Ascending aorta (tissue), 2 donors: Measurements from ENCODE around the gene HTRA1. TPM values are rescaled to one million over a fixed set of nuclear protein-coding genes. Genes with fewer than 3 reads are reported as not detected.

Experiments used
- DNase-seq, 2 donors: peaks; one replicate each; pipeline ENCODE4 v3.0.0-alpha.2; 2019; ENCODE audit warnings: low spot score in 2 of 2
- H3K27ac ChIP-seq, 2 donors: fragments of 200-600 bp; sonication (generic); one replicate each; pipeline ENCODE4 v1.5.1; 2016 to 2017; ENCODE audit warnings: mild to moderate bottlenecking in 1 of 2
- H3K27me3 ChIP-seq: fragments of 200-600 bp; sonication (generic); one replicate; pipeline ENCODE4 v1.5.1; 2017
- H3K36me3 ChIP-seq, 2 donors: fragments of 200-600 bp; sonication (generic); one replicate each; pipeline ENCODE4 v1.5.1; 2016
- H3K4me1 ChIP-seq, 2 donors: fragments of 200-600 bp; sonication (generic); one replicate each; pipeline ENCODE4 v1.5.1; 2016 to 2017; ENCODE audit warnings: mild to moderate bottlenecking in 1 of 2
- H3K4me3 ChIP-seq, 2 donors: fragments of 200-600 bp; sonication (generic); one replicate each; pipeline ENCODE4 v1.5.1; 2016 to 2017; ENCODE audit warnings: mild to moderate bottlenecking in 1 of 2
- H3K9me3 ChIP-seq, 2 donors: fragments of 200-600 bp; sonication (generic); one replicate each; pipeline ENCODE4 v1.5.1; 2016
- intact Hi-C: fragments of 100-400 bp; cut with DNase I; formaldehyde crosslinking; loops from one replicate; pipeline ENCODE4 v1.15.1; 2023
- total RNA-seq: library from RNA; depleted of rRNA; stranded (reverse); fragments of >200 nt; gene quantifications from one replicate; pipeline ENCODE4 v1.1.0, GENCODE V29; 2016
- TF ChIP-seq, protein P1 (sequence below), 3 experiments: fragments of 200-600 bp in 2 of 3; fragments of 450-650 bp in 1 of 3; sonication (generic) in 2 of 3; IDR thresholded peaks; one replicate each; pipeline ENCODE4 v1.5.1; 2016 to 2019; ENCODE audit warnings: antibody characterized with exemption in 3 of 3, mild to moderate bottlenecking in 1 of 3, moderate library complexity in 1 of 3

HTRA1 gene
- total RNA-seq, 1 donor from 2014 or later, result 112 TPM

GRCh38 chr10:122454071-122454470 is 7.3 kb upstream of the HTRA1 start:
- no peaks in the 10 kb centered on the region for H3K36me3 ChIP-seq
- intact Hi-C loops, result no loop called here

GRCh38 chr10:122454603-122455080 is 6.7 kb upstream of the HTRA1 start, which contains the start of gene ARMS2:
ARMS2 (plus strand) TSS chr10:122454653; CDS start chr10:122454728, 75 bp downstream.
- intact Hi-C loops, result no loop called here

More at GRCh38 chr10:122454071-122454470, 7.3 kb upstream of the HTRA1 start:
- TF ChIP-seq, protein P1, sequence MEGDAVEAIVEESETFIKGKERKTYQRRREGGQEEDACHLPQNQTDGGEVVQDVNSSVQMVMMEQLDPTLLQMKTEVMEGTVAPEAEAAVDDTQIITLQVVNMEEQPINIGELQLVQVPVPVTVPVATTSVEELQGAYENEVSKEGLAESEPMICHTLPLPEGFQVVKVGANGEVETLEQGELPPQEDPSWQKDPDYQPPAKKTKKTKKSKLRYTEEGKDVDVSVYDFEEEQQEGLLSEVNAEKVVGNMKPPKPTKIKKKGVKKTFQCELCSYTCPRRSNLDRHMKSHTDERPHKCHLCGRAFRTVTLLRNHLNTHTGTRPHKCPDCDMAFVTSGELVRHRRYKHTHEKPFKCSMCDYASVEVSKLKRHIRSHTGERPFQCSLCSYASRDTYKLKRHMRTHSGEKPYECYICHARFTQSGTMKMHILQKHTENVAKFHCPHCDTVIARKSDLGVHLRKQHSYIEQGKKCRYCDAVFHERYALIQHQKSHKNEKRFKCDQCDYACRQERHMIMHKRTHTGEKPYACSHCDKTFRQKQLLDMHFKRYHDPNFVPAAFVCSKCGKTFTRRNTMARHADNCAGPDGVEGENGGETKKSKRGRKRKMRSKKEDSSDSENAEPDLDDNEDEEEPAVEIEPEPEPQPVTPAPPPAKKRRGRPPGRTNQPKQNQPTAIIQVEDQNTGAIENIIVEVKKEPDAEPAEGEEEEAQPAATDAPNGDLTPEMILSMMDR (IDR thresholded peaks at IDR 0.05), result no peak
- no peaks in the 10 kb centered on the region for H3K27me3 ChIP-seq
- H3K4me1 ChIP-seq, result no peaks in the 10 kb centered on the region
- no peaks in the 10 kb centered on the region for H3K9me3 ChIP-seq
- no peak for DNase-seq
- H3K27ac ChIP-seq, result no peak overlapping the region
- H3K4me3 ChIP-seq, result no peak overlapping the region

GRCh38 chr10:122455376-122456079 is 5.8 kb upstream of the HTRA1 start:
- Histone ChIP-seq H3K27ac (no peak overlapping the region), H3K36me3 (no peaks in the 10 kb centered on the region), H3K4me1 (peaks cover 0 to 3% of the 10 kb centered on the region in 2 donors), H3K9me3 (no peaks in the 10 kb centered on the region), H3K4me3 (no peak overlapping the region), H3K27me3 (no peaks in the 10 kb centered on the region)
- intact Hi-C loops, result no loop called here
- TF ChIP-seq, protein P1 (IDR thresholded peaks at IDR 0.05), result no peak
- DNase-seq, result no peak

More at GRCh38 chr10:122454603-122455080, 6.7 kb upstream of the HTRA1 start, which contains the start of gene ARMS2:
- no peak for DNase-seq
- TF ChIP-seq, protein P1 (IDR thresholded peaks at IDR 0.05), result no peak
- Histone ChIP-seq H3K27me3 (no peaks in the 10 kb centered on the region), H3K27ac (no peak within 1 kb of the TSS), H3K9me3 (no peaks in the 10 kb centered on the region), H3K4me3 (no peak within 1 kb of the TSS), H3K36me3 (no peaks in the 10 kb centered on the region), H3K4me1 (no peaks in the 10 kb centered on the region)

GRCh38 chr10:122457934-122458333 is 3.4 kb upstream of the HTRA1 start:
- Histone ChIP-seq H3K4me3 (no peak overlapping the region), H3K4me1 (peaks cover 3 to 7% of the 10 kb centered on the region in 2 donors), H3K27me3 (no peaks in the 10 kb centered on the region), H3K36me3 (no peaks in the 10 kb centered on the region), H3K27ac (no peak overlapping the region), H3K9me3 (no peaks in the 10 kb centered on the region)
- TF ChIP-seq, protein P1 (IDR thresholded peaks at IDR 0.05), result no peak
- intact Hi-C loops, result no loop called here
- DNase-seq, result no peak

DNA sequence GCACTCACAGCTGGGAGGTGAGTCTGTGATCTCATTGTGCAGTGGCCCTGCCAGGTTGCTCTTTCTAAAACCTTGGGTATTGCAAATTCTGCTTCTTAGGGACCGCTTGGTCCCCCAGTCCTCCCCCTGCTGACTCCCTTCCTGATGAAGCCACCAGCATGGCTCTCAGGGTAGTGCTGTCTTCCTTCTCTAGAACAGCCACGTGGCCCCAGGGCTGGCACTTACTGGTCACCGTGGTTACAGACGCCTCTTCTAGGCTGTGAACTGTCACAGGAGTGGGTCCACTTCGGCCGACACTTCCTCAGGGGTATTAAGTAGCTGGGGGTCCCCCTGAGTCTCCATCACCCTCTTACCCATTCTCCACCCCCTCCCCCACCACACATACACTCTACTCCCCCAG is 2.7 kb upstream of the HTRA1 start:
- Histone ChIP-seq H3K4me1 (peaks cover 3 to 9% of the 10 kb centered on the region in 2 donors), H3K36me3 (no peaks in the 10 kb centered on the region), H3K9me3 (no peaks in the 10 kb centered on the region), H3K27me3 (no peaks in the 10 kb centered on the region), H3K27ac (no peak overlapping the region), H3K4me3 (no peak overlapping the region)
- DNase-seq, result no peak
- intact Hi-C loops, result no loop called here
- TF ChIP-seq, protein P1 (IDR thresholded peaks at IDR 0.05), result no peak
